CD1c-positive myeloid dendritic cell (primary cell): ENCODE data around the gene EXO1.
"Not testable (repeated sequence)": the region's sequence is repeated elsewhere in the genome, so short reads cannot be mapped to it uniquely, and the experiment has no call there.

ENCODE experiments used
- DNase-seq: peaks from one replicate; pipeline ENCODE4 v3.0.0-alpha.2; 2016; ENCODE audit errors: extremely low spot score

EXO1 gene

DNA sequence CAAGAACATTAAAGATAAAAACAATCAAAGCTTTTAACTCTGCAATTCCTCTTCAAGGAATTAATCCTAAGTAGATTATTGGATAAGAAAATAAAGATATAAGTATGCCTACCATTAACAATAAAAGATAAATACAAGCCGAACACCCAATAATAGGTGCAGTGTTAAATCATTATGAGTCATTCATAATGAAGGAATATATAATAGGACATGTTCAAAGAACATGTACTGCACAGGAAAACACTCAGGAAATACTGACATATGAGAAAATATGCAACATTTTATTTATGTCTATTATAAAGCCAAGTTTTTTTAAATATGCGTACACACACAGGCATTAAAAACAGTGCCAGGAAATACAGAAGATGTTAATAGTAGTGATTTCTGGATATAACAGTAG is 11.1 kb upstream of the EXO1 start:
- no peak for DNase-seq

DNA sequence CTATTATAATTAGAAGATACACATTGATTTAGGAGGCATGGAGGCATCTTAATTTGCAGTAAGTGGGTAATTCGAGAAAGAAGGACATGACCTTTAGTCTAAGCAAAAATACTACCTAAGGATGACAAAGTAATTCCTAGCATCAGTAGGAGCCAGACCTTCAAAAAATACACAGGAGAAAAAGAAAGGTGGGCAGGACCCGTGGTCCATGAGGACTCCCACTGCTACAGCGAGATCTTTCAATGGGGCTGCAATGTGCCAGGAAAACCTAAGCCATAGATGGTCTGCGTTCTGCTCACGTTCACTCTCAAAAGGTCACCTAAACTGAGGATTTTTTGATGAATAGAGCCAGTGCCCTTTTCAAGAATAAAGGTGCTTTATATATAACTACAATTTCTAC is 10.6 kb upstream of the EXO1 start:
- DNase-seq: no peak

DNA sequence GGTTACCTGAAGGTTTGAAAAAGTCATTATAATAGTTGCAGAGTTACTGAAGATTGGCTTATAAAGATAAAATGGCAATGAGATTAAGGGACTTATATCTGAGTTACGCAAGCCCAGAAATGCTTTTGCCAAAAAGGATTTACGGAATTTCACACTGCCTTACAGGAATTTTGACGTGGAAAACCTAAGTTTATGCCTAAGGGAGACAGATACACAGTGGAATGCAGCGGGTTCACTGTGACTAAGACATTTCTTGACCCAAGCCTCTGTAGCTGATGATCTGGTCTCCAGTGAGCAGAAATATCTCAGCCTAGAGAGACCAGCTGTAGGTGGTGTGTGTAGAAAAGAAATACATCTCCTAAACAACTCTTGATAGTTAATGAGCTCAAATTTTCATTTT is 10.1 kb upstream of the EXO1 start:
- DNase-seq: no peak

DNA sequence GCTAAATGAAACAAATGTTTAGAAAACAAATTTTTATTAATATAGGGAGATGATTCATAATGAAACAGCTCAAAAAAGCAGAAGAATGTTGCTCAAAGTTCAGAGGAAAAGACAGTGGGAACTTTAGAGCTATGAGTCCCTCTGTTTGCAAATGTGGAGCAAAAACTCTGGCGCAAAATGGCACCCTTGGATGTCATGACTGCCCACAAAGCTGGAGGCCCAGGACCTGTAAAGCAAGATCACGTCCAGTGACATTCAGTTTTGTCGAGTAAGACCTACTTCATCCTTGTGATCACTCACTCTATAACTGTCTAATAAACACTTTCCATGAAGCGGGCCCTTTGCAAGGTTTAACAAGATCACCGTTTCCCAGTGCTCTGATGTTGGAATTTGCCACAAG is 9.1 kb upstream of the EXO1 start:
- DNase-seq: peak; percentile 67

DNA sequence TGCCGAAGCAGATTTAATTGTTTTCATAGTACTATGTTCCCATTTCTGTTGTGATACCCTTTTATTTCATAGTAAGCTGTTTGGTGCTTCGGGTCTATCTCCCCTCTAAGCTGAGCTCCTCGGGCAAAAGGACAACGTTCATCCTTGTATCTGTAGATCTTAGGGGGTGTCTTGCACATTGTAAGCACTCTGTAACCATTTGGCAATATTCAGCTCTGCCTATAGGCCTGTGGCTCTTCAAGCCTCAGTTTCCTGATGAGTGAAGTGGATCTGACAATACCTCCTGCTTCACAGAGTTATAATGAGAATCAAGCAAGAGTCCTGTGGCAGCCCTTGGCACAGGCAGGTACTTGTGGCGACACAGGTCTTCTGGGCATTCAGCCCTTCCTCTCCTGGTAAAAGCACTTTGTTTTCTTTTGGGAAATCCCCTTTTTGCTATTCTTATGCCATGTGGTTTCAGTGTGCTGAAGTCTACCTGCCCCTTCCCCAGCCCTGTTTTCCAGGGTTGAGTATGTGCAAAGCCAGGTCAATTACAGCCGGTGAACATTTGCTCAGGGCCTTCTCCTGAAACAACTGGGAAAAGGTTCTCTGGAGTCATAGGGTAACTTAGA is 8.5 kb upstream of the EXO1 start:
- no peak for DNase-seq

DNA sequence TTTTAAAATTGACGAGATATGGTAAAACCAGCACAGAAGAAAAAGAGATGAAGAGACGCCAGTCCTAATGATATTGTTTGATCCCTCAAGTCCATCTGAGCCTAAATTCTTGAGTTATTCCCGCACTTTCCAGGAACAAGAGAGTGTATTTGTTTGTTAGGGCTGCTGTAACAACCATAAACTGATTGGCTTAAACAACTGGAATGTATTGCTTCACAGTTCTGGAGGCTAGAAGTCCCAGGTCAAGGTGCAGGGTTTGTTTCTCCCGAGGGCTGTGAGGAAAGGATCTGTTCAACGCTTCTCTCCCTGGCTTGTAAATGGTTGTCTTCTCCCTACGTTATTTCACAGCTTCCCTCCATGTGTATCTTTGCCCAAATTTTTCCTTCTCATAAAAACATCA is 7.8 kb upstream of the EXO1 start:
- DNase-seq: no peak

DNA sequence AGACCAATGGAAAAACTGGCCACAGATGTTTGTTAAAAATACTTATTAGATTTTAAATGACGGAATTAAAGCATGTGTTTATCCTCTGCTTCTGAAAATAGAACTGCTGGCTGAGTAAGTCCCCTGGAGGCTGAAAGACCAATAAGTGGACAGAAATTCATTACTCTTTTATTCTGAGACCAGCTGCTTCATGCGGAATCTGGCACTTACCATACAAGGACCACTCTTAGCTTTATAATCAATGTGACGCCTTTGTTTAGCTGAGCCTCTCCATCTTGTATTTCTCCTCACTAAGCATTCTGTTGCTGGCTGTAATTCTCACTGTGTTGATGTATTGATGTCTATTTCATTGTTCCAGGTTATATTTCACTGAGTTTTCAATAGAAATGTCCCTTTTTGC is 6.3 kb upstream of the EXO1 start:
- DNase-seq: no peak

DNA sequence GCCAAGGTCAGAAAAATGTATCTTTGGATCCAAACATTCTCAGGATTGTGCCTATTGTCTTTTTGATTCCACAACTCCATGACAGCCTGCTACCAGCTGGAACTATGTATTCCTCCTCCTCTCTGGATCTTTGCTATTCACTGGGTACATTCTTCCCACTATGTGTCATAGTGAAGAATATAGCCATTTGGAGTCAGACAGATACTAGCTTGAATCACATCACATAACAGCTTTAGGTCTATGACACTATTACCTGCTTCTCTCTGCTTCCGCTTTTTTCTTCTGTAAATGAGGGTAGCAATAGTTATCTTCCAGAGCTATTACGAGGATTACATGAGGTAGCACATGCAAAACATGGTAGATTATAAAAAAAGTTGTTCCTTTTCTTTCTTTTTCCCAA is 5.4 kb upstream of the EXO1 start:
- DNase-seq: no peak

DNA sequence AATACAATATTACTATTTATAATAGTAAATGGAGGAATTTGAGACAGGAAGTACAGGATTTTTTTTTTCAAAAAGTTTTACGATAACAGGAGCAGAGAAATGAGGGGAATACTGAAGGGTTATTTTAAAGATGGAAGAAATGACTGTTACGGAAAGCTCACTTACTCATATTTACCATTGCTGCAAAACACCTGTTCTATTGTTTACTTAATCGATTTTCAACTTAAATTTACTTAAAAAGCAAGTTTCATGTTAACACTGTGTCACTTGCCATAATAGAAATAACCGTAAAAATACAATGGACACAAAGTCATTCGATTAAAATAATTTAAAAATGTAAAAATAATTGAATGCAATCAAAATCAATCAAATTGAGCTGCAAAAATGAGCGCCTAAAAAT is 3.4 kb upstream of the EXO1 start:
- DNase-seq: no peak

DNA sequence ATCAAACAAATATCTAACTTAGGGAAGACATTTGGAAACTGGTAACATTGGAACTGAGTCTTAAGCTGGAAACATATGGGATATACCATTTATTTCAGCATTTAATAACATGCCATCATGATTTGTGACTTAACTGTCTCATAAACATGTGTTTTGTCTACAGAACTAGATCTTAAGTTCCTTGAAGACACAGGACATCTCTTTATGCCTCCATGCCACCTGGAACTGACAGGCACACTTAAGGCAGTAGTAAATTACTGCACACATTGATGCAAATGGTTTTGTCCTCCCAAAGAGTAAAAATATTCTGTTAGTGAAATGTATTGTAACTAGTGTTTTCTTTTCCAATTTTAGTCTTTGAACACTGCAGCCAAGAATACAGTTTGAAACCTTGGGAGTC is 1.6 kb upstream of the EXO1 start:
- DNase-seq: no peak

DNA sequence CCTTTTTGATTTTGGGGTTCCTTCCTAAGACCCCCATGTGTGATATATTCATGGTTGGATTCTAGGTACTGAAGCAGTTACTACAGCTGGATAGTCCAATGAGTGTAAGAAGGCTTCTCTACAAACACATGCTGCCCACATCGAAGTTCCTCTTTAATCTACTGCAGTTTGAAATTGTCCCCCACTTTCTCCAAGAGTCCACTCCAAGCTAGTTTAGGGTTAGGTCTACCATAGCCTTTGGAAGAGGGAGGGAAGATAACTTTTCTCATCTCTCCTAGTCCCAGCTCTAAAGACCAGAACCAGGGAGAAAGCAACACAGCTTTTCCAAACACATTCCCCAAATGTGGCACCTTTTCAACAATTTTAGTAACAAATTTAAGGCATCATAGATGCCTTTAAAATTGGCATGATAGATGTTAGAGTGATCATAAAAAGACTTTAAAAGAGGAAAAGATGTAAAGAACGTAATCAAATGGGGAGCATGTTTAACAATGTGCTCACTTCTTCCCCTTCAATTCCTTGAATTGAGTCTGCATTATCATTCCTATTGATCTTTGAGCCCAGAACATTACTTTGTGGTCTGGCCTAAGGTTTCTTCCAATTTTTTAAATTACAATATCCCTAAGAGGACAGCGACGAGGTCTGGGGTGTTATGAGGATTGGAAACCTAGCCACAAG is 1.0 kb upstream of the EXO1 start:
- DNase-seq: no peak

DNA sequence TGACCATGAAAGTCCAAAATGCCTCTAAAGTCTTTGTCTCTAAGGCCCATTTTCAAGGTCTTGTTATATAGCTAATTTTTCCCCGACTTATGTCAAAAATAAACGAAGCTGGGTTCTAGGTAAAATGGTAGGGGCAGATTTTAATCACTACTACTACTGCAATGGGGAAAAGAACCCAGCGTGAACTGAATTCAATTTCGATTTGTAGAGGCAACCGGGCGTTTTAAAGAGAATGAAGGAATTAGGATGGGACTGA is 536 bp upstream of the EXO1 start:
- DNase-seq: no peak

DNA sequence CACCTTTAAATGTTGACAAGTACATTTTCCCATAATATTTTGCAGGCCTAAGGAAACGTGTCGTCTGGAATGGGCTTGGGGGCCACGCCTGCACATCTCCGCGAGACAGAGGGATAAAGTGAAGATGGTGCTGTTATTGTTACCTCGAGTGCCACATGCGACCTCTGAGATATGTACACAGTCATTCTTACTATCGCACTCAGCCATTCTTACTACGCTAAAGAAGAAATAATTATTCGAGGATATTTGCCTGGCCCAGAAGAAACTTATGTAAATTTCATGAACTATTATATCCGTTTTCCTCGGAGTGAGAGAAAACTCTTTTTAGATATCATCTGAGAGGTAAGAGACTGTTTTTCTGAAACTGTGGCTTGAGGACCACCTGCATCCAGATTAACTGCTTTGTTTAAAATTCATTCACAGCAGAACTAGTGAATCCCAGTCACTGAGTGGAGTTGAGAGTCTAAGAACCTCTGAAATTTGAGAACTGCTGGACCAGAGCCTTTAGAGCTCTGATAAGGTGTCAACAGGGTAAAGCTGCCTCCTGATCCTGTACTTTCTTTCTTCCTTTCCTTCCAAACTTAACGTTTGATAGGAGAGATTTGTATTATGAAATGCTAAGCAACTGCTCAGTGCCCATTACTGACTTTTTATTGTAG is 811 bp downstream of the EXO1 start:
- no peak for DNase-seq

DNA sequence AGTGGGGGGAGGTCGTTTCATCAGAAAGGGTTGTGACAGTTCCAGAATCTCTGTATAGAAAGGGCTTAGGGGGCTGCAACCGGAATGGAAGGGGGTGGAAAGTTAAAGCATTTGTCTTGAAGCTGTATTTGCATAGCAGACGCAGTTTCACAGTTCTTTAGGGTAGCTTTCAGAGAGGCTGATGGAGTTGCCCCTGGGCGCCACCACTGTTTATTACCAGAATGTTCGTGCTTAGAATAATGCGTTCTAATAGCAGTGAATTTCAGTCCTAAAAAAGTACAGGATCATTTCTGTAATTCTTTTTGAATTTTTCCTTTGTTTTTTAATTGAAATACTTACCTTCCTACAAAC is 1.3 kb downstream of the EXO1 start:
- no peak for DNase-seq

DNA sequence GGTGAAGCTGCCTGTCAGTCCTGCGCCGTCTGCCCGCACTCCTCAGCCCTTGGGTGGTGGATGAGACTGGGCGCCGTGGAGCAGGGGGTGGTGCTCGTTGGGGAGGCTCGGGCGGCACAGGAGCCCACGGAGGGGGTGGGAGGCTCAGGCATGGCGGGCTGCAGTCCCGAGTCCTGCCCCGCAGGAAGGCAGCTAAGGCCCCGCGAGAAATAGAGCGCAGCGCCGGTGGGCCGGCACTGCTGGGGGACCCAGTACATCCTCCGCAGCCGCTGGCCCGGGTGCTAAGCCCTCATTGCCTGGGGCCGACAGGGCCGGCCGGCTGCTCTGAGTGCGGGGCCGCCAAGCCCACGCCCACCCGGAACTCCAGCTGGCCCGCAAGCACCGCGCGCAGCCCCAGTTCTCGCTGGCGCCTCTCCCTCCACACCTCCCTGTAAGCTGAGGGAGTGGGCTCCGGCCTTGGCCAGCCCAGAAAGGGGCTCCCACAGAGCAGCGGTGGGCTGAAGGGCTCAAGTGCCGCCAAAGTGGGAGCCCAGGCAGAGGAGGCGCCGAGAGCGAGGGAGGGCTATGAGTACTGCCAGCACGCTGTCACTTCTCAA is 7.6 kb downstream of the EXO1 start:
- not testable (repeated sequence) for DNase-seq

DNA sequence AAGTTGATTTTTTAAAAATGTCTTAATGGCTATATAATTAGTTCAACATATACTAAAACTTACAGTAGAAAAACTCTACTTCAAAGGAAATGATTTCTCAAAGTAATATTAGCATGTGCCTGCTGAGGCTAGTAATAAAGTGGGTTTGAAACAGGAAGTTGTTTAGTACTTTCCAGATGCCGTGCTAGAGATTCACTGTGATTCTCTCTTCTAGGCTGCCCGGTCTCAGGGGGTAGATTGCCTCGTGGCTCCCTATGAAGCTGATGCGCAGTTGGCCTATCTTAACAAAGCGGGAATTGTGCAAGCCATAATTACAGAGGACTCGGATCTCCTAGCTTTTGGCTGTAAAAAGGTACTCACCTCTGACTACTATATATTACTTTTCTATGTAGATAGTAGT is 9.1 kb downstream of the EXO1 start:
- peak; percentile 4 for DNase-seq

DNA sequence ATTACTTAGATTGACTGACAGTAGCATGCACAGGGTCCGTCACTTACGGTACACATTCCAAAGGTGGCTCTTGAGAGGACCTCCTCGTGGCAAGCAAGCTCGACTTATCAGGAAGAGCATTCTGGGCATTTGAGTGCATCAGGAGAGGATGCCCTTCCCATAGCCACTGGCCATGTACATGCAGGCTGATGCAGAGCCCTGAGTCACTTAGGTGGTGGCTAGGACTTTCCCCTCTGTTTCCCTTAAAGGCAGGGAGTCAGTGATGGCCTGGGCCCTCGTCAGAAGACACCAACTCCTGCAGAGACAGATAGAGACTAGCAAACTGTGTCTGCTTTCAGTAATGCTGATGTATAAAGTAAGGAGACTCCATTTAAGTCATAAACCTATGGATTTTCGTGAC is 12.9 kb downstream of the EXO1 start:
- DNase-seq: no peak

DNA sequence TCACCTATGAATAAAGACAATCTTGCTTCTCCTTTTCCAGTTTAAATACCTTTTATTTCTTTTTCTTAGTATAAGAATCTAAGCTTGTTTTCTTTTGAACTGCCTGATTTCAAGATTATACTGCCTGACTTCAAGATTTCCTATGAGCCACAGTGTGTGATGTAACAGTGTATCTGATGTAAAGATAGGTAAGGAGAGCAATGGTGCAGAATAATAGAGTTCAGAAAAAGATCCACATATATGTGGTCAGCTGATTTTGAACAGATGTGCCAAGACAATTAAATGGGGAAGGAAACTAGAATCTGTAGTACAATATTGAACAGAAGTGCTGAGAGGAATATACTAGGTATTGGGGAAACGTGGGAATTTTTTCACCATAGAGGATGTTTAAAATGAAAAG is 21.0 kb downstream of the EXO1 start:
- DNase-seq: no peak

DNA sequence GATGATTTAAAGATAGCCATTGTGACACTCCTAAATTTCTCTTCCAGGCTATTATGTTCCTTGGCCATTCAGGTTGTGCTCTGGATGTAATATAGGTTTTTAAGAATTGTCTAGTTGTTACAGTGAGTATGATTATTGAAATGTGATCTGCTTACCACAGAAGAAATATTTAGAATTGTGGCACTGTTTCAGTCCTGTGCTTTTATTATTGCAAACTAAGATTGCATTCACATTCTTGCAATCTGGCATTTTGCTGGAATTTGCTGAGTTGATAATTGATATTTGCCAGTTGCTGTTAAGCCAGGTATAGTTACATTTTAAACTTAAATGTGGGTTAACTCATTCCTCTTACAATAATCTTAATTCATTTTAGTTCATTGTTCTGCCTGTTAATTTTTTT is 22.3 kb downstream of the EXO1 start:
- no peak for DNase-seq

DNA sequence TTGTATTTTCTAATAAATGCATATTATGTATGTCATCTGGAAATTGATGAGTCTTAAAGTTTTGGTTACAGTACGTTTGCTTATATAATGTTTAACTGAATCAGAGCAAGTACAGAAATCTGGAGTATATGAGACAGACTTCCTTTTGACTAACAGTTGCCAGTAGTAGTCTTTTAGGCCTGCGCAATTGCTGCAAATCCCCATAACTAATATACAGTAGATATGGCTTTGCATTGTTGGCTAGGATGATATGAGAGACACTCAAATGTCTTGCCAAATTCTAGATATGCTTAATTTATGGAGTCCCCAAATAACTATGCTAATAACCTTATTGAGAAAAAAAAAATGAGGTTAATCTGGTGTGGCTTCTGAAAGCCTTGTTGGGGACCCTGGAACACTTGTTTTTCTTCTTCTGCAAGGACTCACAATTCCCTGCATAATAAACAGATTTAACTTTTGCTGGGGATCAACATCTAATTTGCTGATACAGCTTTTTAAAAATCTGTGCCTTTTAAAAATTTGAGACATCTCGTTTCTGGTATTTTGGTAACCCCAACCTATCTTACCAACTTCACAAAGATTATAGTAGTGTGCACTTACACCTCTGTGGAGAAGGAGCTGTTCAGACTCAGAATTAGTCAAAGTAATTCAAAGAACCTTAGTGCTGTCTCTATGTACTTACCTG is 22.9 kb downstream of the EXO1 start:
- DNase-seq: no peak

DNA sequence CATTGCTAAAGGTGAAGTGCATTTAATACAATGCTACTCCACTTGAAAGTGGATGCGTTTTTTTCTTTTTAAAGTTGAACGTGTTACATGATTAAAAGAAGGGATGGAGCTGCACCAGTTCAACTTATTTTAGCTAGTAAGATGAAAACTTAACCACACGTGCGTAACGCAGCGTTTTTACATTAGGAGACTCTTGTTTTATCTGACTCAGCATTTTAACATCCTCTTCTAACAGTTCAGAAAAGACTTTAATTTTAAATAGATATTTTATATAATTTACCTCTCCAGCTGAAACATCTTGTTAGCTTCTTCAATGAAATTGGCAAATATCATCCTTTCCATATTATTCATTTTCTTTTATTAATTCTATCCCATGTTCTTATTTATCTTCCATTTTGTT is 33.4 kb downstream of the EXO1 start:
- no peak for DNase-seq

DNA sequence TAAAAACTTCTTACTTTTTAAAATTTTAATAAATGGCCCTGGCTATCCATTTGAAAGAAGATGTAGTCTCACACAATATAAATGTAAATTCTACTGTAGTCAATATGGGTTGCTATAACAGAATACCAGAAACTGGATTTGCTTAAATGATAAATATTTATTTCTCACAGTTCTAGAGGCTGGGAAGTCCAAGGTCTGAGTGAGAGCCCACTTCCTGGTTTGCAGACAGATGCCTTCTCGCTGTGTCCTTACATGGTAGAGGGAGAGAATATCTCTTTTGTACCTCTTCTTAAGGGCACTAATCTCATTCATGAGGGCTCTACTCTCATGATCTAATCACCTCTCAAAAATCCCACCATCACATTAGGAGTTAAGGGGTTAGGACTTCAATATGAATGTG is 35.2 kb downstream of the EXO1 start:
- DNase-seq: no peak

DNA sequence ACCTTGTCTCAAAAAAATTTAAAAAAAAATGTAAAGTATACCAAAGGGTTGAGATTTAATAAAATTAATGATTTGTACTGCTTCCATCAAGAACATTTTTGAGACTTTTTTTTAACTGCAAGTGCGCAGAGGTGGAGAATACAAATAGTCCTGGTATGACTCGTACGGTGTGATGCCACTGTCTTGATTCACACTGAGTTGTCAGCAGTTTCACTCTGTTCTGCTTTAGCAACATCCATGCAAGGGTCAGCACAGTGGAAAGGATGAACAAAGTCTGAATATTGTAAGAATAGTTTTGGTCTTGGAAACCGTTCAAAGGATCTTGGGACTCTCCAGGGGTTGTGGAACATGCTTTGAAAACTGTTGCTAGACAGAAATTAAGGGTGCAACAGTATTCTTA is 40.2 kb downstream of the EXO1 start:
- no peak for DNase-seq
